SK-N-SH treated with all-trans-retinoic acid at 6 μM for 48 hours (cell line): ENCODE measurements around the gene ARF4.

Source experiments
- ARNTL ChIP-seq: fragments of 450-650 bp; formaldehyde crosslinking; IDR thresholded peaks from 2 replicates; pipeline ENCODE4 v1.5.0; 2020; ENCODE audit warnings: low read depth, mild to moderate bottlenecking, moderate library complexity, borderline replicate concordance
- OSR1 ChIP-seq: fragments of 250-450 bp; sonication (Bioruptor Pico); IDR thresholded peaks from 2 replicates; pipeline ENCODE4 v1.8.0; 2022; ENCODE audit warnings: moderate library complexity, mild to moderate bottlenecking, inconsistent platforms
- PPARA ChIP-seq: fragments of 250-450 bp; sonication (Bioruptor Pico); IDR thresholded peaks from 2 replicates; pipeline ENCODE4 v1.5.0; 2020; ENCODE audit warnings: mild to moderate bottlenecking, borderline replicate concordance
- SNAI2 ChIP-seq: fragments of 250-450 bp; sonication (Bioruptor Pico); IDR thresholded peaks from 2 replicates; pipeline ENCODE4 v1.5.0; 2020; ENCODE audit warnings: mild to moderate bottlenecking, moderate library complexity
- TOX ChIP-seq: fragments of 250-450 bp; sonication (Bioruptor Pico); IDR thresholded peaks from 2 replicates; pipeline ENCODE4 v1.8.0; 2021; ENCODE audit warnings: mild to moderate bottlenecking, moderate library complexity, borderline replicate concordance
- ZC3H10 ChIP-seq: fragments of 250-450 bp; sonication (Bioruptor Pico); IDR thresholded peaks from 2 replicates; pipeline ENCODE4 v1.5.1; 2021; ENCODE audit warnings: mild to moderate bottlenecking, moderate library complexity
- ZFP30 ChIP-seq: fragments of 450-650 bp; formaldehyde crosslinking; IDR thresholded peaks from 2 replicates; pipeline ENCODE4 v1.5.0; 2022; ENCODE audit warnings: mild to moderate bottlenecking, moderate library complexity
- ZNF565 ChIP-seq: fragments of 450-650 bp; formaldehyde crosslinking; conservative IDR thresholded peaks from 2 replicates; pipeline ENCODE4 v1.5.0; 2020; ENCODE audit warnings: low read depth, mild to moderate bottlenecking, moderate library complexity
- ZNF8 ChIP-seq: fragments of 450-650 bp; formaldehyde crosslinking; IDR thresholded peaks from 2 replicates; pipeline ENCODE4 v1.5.0; 2020; ENCODE audit warnings: mild to moderate bottlenecking, moderate library complexity
- TF ChIP-seq, protein P1 (sequence below): fragments of 250-450 bp; sonication (Bioruptor Pico); IDR thresholded peaks from 2 replicates; pipeline ENCODE4 v1.5.1; 2020; ENCODE audit warnings: low read depth, mild to moderate bottlenecking, moderate library complexity

DNA sequence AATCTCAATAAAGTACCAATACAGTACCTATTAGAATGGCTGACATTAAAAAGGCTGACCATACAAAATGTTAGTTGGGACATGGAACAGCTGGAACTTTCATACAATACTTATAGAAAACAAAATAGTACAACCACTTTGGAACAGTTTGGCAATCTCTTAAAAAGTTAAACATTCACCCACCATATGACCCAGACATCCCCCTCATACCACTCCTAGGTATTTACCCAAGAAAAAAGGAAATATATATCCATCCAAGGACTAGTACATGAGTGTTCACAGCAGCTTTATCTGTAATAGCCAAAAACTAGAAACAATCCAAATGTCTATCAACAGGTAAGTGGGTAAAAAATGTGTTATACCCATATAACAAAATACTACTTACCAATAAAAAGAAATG, 25.2 kb upstream of the ARF4 start:
- TF ChIP-seq ZNF565 (no peak), ZNF8 (CRISPR knock-in tag) (no peak), ARNTL (CRISPR knock-in tag) (no peak), OSR1 (CRISPR knock-in tag) (no peak), ZFP30 (no peak), TOX (CRISPR knock-in tag) (no peak), ZC3H10 (no peak), SNAI2 (no peak), PPARA (CRISPR knock-in tag) (no peak)
- TF ChIP-seq, protein P1, sequence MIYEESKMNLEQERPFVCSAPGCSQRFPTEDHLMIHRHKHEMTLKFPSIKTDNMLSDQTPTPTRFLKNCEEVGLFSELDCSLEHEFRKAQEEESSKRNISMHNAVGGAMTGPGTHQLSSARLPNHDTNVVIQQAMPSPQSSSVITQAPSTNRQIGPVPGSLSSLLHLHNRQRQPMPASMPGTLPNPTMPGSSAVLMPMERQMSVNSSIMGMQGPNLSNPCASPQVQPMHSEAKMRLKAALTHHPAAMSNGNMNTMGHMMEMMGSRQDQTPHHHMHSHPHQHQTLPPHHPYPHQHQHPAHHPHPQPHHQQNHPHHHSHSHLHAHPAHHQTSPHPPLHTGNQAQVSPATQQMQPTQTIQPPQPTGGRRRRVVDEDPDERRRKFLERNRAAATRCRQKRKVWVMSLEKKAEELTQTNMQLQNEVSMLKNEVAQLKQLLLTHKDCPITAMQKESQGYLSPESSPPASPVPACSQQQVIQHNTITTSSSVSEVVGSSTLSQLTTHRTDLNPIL = no peak
